Liver (tissue), 9 donors: Measurements from ENCODE around the gene SMIM35. TPM values are rescaled to one million over a fixed set of nuclear protein-coding genes. Genes with fewer than 3 reads are reported as not detected.

ENCODE experiments used
- DNase-seq: peaks from one replicate; pipeline ENCODE4 v3.0.0-alpha.2; 2017; ENCODE audit warnings: low spot score
- H3K27ac ChIP-seq, 2 donors: one replicate each; pipeline ENCODE4 v1.7.0; 2013; ENCODE audit warnings: inconsistent platforms in 2 of 2, low read length in 2 of 2, control low read depth in 1 of 2, low read depth in 1 of 2, mild to moderate bottlenecking in 1 of 2
- H3K27me3 ChIP-seq, 4 donors: one replicate each; pipeline versions ENCODE4 v1.6.1 to v1.7.0; 2013; ENCODE audit warnings: low read length in 3 of 4, inconsistent platforms in 1 of 4, mild to moderate bottlenecking in 1 of 4, moderate library complexity in 1 of 4; ENCODE audit not compliant: control insufficient read depth in 4 of 4, insufficient read depth in 4 of 4
- H3K36me3 ChIP-seq, 4 donors: one replicate each; pipeline versions ENCODE4 v1.6.1 to v1.7.0; 2013; ENCODE audit warnings: low read length in 3 of 4, mild to moderate bottlenecking in 3 of 4, low read depth in 1 of 4, moderate library complexity in 1 of 4; ENCODE audit not compliant: control insufficient read depth in 4 of 4, insufficient read depth in 3 of 4
- H3K4me1 ChIP-seq, 4 donors: one replicate each; pipeline versions ENCODE4 v1.6.1 to v1.7.0; 2013; ENCODE audit warnings: low read length in 3 of 4, mild to moderate bottlenecking in 3 of 4, moderate library complexity in 1 of 4; ENCODE audit not compliant: control insufficient read depth in 4 of 4, insufficient read depth in 4 of 4
- H3K4me3 ChIP-seq, 3 donors: one replicate each; pipeline versions ENCODE4 v1.6.1 to v1.7.0; 2013; ENCODE audit warnings: low read length in 3 of 3, control low read depth in 1 of 3, low read depth in 1 of 3, mild to moderate bottlenecking in 1 of 3
- H3K9ac ChIP-seq, 2 donors: one replicate each; pipeline ENCODE4 v1.7.0; 2013; ENCODE audit warnings: low read length in 2 of 2, mild to moderate bottlenecking in 2 of 2, moderate library complexity in 2 of 2, control low read depth in 1 of 2, low read depth in 1 of 2
- H3K9me3 ChIP-seq, 4 donors: one replicate each; pipeline versions ENCODE4 v1.6.1 to v1.7.0; 2013; ENCODE audit warnings: low read length in 3 of 4; ENCODE audit not compliant: control insufficient read depth in 4 of 4
- CTCF ChIP-seq: fragments of 150-350 bp; IDR thresholded peaks from 2 replicates; pipeline ENCODE4 v1.5.1; 2017; ENCODE audit warnings: improper control_type of control experiment, low read depth, low read length; ENCODE audit not compliant: missing input control
- EGR1 ChIP-seq, 2 donors: IDR thresholded peaks; 2 replicates each; pipeline ENCODE4 v1.6.1; 2016 to 2018; ENCODE audit warnings: antibody characterized with exemption in 2 of 2, low read depth in 2 of 2
- FOXA1 ChIP-seq: IDR thresholded peaks from 2 replicates; pipeline ENCODE4 v1.6.1; 2016; ENCODE audit warnings: antibody characterized with exemption
- FOXA2 ChIP-seq: IDR thresholded peaks from 2 replicates; pipeline ENCODE4 v1.6.1; 2016; ENCODE audit warnings: antibody characterized with exemption
- GABPA ChIP-seq, 2 donors: IDR thresholded peaks in 1 of 2; conservative IDR thresholded peaks in 1 of 2; 2 replicates each; pipeline ENCODE4 v1.6.1; 2016; ENCODE audit warnings: antibody characterized with exemption in 2 of 2, mild to moderate bottlenecking in 1 of 2, moderate library complexity in 1 of 2
- HNF4A ChIP-seq, 2 donors: conservative IDR thresholded peaks; 2 replicates each; pipeline ENCODE4 v1.6.1; 2016; ENCODE audit warnings: antibody characterized with exemption in 2 of 2, mild to moderate bottlenecking in 2 of 2
- HNF4G ChIP-seq: IDR thresholded peaks from 2 replicates; pipeline ENCODE4 v1.6.1; 2016; ENCODE audit warnings: antibody characterized with exemption
- JUND ChIP-seq, 2 donors: IDR thresholded peaks; 2 replicates each; pipeline ENCODE4 v1.6.1; 2016; ENCODE audit warnings: antibody characterized with exemption in 2 of 2
- NR2F2 ChIP-seq: IDR thresholded peaks from 2 replicates; pipeline ENCODE4 v1.6.1; 2016; ENCODE audit warnings: antibody characterized with exemption
- RAD21 ChIP-seq, 2 donors: IDR thresholded peaks; 2 replicates each; pipeline ENCODE4 v1.6.1; 2016; ENCODE audit warnings: antibody characterized with exemption in 2 of 2, mild to moderate bottlenecking in 2 of 2
- RXRA ChIP-seq, 2 donors: IDR thresholded peaks; 2 replicates each; pipeline ENCODE4 v1.6.1; 2017 to 2018; ENCODE audit warnings: antibody characterized with exemption in 2 of 2, mild to moderate bottlenecking in 1 of 2
- SP1 ChIP-seq: IDR thresholded peaks from 2 replicates; pipeline ENCODE4 v1.6.1; 2018; ENCODE audit warnings: antibody characterized with exemption, mild to moderate bottlenecking
- TAF1 ChIP-seq: conservative IDR thresholded peaks from 2 replicates; pipeline ENCODE4 v1.6.1; 2016; ENCODE audit warnings: antibody characterized with exemption, mild to moderate bottlenecking
- YY1 ChIP-seq: IDR thresholded peaks from 2 replicates; pipeline ENCODE4 v1.6.1; 2016; ENCODE audit warnings: antibody characterized with exemption, mild to moderate bottlenecking
- ZBTB33 ChIP-seq: IDR thresholded peaks from 2 replicates; pipeline ENCODE4 v1.6.1; 2016; ENCODE audit warnings: antibody characterized with exemption
- WGBS: extraction: QIAGEN DNeasy Blood & Tissue Kit; methylation state at CpG from one replicate; pipeline ENCODE4 v1.1.7; 2013; 5-methylcytosine and 5-hydroxymethylcytosine counted together
- polyA plus RNA-seq, 2 donors: library from polyadenylated mRNA; stranded (reverse) in 1 of 2; unstranded in 1 of 2; fragments of 200-250 nt in 1 of 2; fragments of >200 nt in 1 of 2; fragmentation: Nextera tagmentation in 1 of 2; extraction: Ambion mirVana in 1 of 2; gene quantifications; one replicate each; pipeline versions ENCODE4 v1.2.1 to v1.2.3, GENCODE V29; 2013 to 2015
- total RNA-seq, 2 donors: library from RNA; depleted of rRNA; stranded (reverse); fragments of >200 nt; gene quantifications; one replicate each; pipeline ENCODE4 v1.2.3, GENCODE V29; 2014
- TF ChIP-seq, protein P1 (sequence below): IDR thresholded peaks from 2 replicates; pipeline ENCODE4 v1.6.1; 2016; ENCODE audit warnings: antibody characterized with exemption, mild to moderate bottlenecking
- TF ChIP-seq, protein P2 (sequence below): IDR thresholded peaks from 2 replicates; pipeline ENCODE4 v1.6.1; 2016; ENCODE audit warnings: antibody characterized with exemption
- TF ChIP-seq, protein P3 (sequence below): IDR thresholded peaks from 2 replicates; pipeline ENCODE4 v1.6.1; 2016; ENCODE audit warnings: antibody characterized with exemption
- donor health status: healthy.
- donor health status: healthy.
- donor health status: healthy.
- donor health status: healthy.
- donor health status: healthy.

Gene SMIM35
- total and polyA plus RNA-seq, 4 donors: 0.07 TPM; not detected in 3

DNA sequence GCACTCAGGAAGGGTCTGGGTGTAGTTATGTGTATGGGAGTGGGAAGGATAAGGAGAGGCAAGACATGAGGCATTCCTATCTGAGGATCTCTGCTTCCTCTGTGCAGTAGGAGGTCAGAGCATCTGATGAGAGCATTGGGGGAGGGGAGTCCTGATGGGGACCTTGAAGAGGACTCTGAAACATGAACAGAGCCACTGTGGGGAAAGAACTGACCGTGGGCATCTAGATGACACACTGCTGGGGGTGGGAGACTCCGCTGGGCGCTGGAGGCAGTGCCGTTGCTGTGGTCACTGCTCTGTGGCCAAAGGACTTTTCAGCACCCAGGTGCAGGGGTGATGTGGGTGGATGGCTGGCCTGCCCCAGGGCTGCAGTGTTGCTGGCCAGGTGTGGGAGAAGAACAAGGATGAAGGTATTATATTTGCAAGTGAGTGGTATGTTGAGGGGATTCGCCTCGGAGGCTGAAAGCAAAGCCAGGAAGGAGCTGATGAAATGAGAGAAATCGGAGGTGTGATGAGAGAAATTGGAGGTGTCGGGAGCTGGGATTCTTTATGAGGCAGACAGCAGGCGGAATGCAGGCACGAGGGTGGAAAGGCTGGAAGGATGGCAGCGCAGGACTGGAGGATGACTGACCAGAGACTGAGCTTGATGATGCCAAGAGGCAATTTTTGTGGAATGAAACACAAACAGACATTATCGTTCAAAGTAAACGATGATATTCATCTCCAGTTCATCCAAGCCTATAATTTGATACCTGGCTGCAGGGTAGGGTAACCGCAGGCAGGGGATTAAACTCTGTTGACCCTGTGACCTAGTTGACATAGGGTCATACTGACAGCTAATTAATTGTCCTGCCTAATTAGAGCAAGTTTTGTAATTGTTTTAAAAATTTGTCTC, 29.3 kb downstream of the SMIM35 start:
- Histone ChIP-seq H3K27me3 (no peaks in the 10 kb centered on the region), H3K4me3 (no peak overlapping the region), H3K27ac (no peak overlapping the region), H3K9ac (no peak overlapping the region), H3K9me3 (no peaks in the 10 kb centered on the region), H3K4me1 (no peaks in the 10 kb centered on the region), H3K36me3 (no peaks in the 10 kb centered on the region)
- no peak for DNase-seq
- 71% methylated on average over 14 of the region's 14 CpGs for WGBS
- TF ChIP-seq ZBTB33: no peak
- no peak for TF ChIP-seq SP1
- no peak for TF ChIP-seq RAD21 (IDR thresholded peaks at IDR 0.05)
- TF ChIP-seq NR2F2: no peak
- no peak for TF ChIP-seq FOXA1
- TF ChIP-seq, protein P1, sequence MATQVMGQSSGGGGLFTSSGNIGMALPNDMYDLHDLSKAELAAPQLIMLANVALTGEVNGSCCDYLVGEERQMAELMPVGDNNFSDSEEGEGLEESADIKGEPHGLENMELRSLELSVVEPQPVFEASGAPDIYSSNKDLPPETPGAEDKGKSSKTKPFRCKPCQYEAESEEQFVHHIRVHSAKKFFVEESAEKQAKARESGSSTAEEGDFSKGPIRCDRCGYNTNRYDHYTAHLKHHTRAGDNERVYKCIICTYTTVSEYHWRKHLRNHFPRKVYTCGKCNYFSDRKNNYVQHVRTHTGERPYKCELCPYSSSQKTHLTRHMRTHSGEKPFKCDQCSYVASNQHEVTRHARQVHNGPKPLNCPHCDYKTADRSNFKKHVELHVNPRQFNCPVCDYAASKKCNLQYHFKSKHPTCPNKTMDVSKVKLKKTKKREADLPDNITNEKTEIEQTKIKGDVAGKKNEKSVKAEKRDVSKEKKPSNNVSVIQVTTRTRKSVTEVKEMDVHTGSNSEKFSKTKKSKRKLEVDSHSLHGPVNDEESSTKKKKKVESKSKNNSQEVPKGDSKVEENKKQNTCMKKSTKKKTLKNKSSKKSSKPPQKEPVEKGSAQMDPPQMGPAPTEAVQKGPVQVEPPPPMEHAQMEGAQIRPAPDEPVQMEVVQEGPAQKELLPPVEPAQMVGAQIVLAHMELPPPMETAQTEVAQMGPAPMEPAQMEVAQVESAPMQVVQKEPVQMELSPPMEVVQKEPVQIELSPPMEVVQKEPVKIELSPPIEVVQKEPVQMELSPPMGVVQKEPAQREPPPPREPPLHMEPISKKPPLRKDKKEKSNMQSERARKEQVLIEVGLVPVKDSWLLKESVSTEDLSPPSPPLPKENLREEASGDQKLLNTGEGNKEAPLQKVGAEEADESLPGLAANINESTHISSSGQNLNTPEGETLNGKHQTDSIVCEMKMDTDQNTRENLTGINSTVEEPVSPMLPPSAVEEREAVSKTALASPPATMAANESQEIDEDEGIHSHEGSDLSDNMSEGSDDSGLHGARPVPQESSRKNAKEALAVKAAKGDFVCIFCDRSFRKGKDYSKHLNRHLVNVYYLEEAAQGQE: no peak
- TF ChIP-seq, protein P2, sequence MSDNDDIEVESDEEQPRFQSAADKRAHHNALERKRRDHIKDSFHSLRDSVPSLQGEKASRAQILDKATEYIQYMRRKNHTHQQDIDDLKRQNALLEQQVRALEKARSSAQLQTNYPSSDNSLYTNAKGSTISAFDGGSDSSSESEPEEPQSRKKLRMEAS: no peak
- no peak for TF ChIP-seq JUND (IDR thresholded peaks at IDR 0.05)
- no peak for TF ChIP-seq TAF1
- TF ChIP-seq HNF4G: no peak
- TF ChIP-seq YY1: no peak
- TF ChIP-seq RXRA (IDR thresholded peaks at IDR 0.05): no peak
- TF ChIP-seq GABPA (IDR thresholded peaks at IDR 0.05 in 1 of 2, conservative IDR thresholded peaks at IDR 0.05 in 1 of 2): no peak
- no peak for TF ChIP-seq FOXA2
- TF ChIP-seq HNF4A (conservative IDR thresholded peaks at IDR 0.05): no peak
- no peak for TF ChIP-seq EGR1 (IDR thresholded peaks at IDR 0.05; ENCODE audit: low read depth in 2 of 2)
- TF ChIP-seq, protein P3, sequence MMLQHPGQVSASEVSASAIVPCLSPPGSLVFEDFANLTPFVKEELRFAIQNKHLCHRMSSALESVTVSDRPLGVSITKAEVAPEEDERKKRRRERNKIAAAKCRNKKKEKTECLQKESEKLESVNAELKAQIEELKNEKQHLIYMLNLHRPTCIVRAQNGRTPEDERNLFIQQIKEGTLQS: no peak
- TF ChIP-seq CTCF: no peak
